H1 (cell line): ENCODE data around the gene PECR.

Experiments
- CBX8 ChIP-seq: fragments of 300-800, 300-1000 bp; sonication (generic); IDR thresholded peaks from 2 replicates; pipeline ENCODE4 v1.7.1; 2016; ENCODE audit warnings: low read depth, low read length, borderline replicate concordance
- CTCF ChIP-seq, 3 experiments: IDR thresholded peaks; 1 replicate in 2 of 3; 2 replicates in 1 of 3; pipeline versions ENCODE4 v1.5.1 to v1.6.1; 2011; ENCODE audit warnings: low read length in 3 of 3, mild to moderate bottlenecking in 3 of 3, inconsistent platforms in 2 of 3, low read depth in 1 of 3, moderate library complexity in 1 of 3; ENCODE audit not compliant: insufficient read depth in 1 of 3; ENCODE audit errors: control extremely low read depth in 1 of 3
- E2F6 ChIP-seq: IDR thresholded peaks from 2 replicates; pipeline ENCODE4 v1.6.1; 2012; ENCODE audit warnings: inconsistent platforms
- EP300 ChIP-seq, 2 experiments: IDR thresholded peaks; 1 replicate in 1 of 2; 2 replicates in 1 of 2; pipeline ENCODE4 v1.6.1; 2011 to 2012; ENCODE audit warnings: low read depth in 2 of 2, low read length in 2 of 2, mild to moderate bottlenecking in 2 of 2, borderline replicate concordance in 1 of 2, inconsistent platforms in 1 of 2, moderate library complexity in 1 of 2
- HDAC6 ChIP-seq: IDR thresholded peaks from one replicate; pipeline ENCODE4 v1.7.1; 2012; ENCODE audit warnings: low read depth, mild to moderate bottlenecking, inconsistent platforms, low read length, moderate library complexity
- POLR2A ChIP-seq, 2 experiments: IDR thresholded peaks; 1 replicate in 1 of 2; 2 replicates in 1 of 2; pipeline ENCODE4 v1.6.1; 2011; ENCODE audit warnings: low read depth in 2 of 2, low read length in 2 of 2, mild to moderate bottlenecking in 2 of 2; ENCODE audit errors: control extremely low read depth in 1 of 2
- SIX5 ChIP-seq: IDR thresholded peaks from 2 replicates; pipeline ENCODE4 v1.6.1; 2011; ENCODE audit warnings: mild to moderate bottlenecking, low read depth, low read length
- TAF1 ChIP-seq: IDR thresholded peaks from 2 replicates; pipeline ENCODE4 v1.6.1; 2011; ENCODE audit warnings: mild to moderate bottlenecking, low read depth, low read length

- TF ChIP-seq EP300 (IDR thresholded peaks at IDR 0.05; ENCODE audit: borderline replicate concordance in 1 of 2, low read depth in 2 of 2, low read length in 2 of 2): no peak
- no peak for TF ChIP-seq CTCF (IDR thresholded peaks at IDR 0.05; ENCODE audit: control extremely low read depth in 1 of 3, insufficient read depth in 1 of 3, low read depth in 1 of 3, low read length in 3 of 3)
- TF ChIP-seq HDAC6: no peak
- TF ChIP-seq TAF1: no peak
- no peak for TF ChIP-seq CBX8
- TF ChIP-seq E2F6: no peak
- TF ChIP-seq POLR2A (IDR thresholded peaks at IDR 0.05; ENCODE audit: control extremely low read depth in 1 of 2, low read depth in 2 of 2, low read length in 2 of 2): no peak
- no peak for TF ChIP-seq SIX5
Observed at GRCh38 chr2:216121255-216121654, 39.6 kb upstream of the PECR start.
